ENCODE measurements around the gene ODF2L. TPM values are rescaled to one million over a fixed set of nuclear protein-coding genes. Genes with fewer than 3 reads are reported as not detected.

Gene ODF2L
- total RNA-seq: 14.3 and 18.9 TPM in 2 replicates

GRCh38 chr1:86395751-86396497 is at the start of gene ODF2L:
TSS of gene ODF2L (minus strand) at chr1:86396323. CDS start at chr1:86387027, 9,296 bp downstream.
- TF ChIP-seq CTCF (conservative IDR thresholded peaks at IDR 0.05; ENCODE audit: low read depth, low read length): no peak
- peak within 1 kb of the TSS; percentile 96 for H3K4me3 ChIP-seq (ENCODE audit: low read depth, low read length)
- DNase-seq (ENCODE audit: low read depth): no peak

- TF ChIP-seq CTCF (conservative IDR thresholded peaks at IDR 0.05; ENCODE audit: low read depth, low read length): no peak
- H3K4me3 ChIP-seq (ENCODE audit: low read depth, low read length): no peak overlapping the region
- DNase-seq (ENCODE audit: low read depth): no peak
Observed at GRCh38 chr1:86445919-86446318, 49.8 kb upstream of the ODF2L start.

- no peak for DNase-seq (ENCODE audit: low read depth)
- H3K4me3 ChIP-seq (ENCODE audit: low read depth, low read length): no peak overlapping the region
- TF ChIP-seq CTCF (conservative IDR thresholded peaks at IDR 0.05; ENCODE audit: low read depth, low read length): no peak
Observed at GRCh38 chr1:86441997-86442396, 45.9 kb upstream of the ODF2L start.

GRCh38 chr1:86441581-86441980 is 45.5 kb upstream of the ODF2L start:
- DNase-seq (ENCODE audit: low read depth): no peak
- no peak overlapping the region for H3K4me3 ChIP-seq (ENCODE audit: low read depth, low read length)
- no peak for TF ChIP-seq CTCF (conservative IDR thresholded peaks at IDR 0.05; ENCODE audit: low read depth, low read length)

- DNase-seq (ENCODE audit: low read depth): peak; percentile 18
- TF ChIP-seq CTCF (conservative IDR thresholded peaks at IDR 0.05; ENCODE audit: low read depth, low read length): no peak
- no peak overlapping the region for H3K4me3 ChIP-seq (ENCODE audit: low read depth, low read length)
Observed at GRCh38 chr1:86436041-86436440, 39.9 kb upstream of the ODF2L start.

- H3K4me3 ChIP-seq (ENCODE audit: low read depth, low read length): no peak overlapping the region
- no peak for TF ChIP-seq CTCF (conservative IDR thresholded peaks at IDR 0.05; ENCODE audit: low read depth, low read length)
- DNase-seq (ENCODE audit: low read depth): no peak
Observed at GRCh38 chr1:86435327-86435726, 39.2 kb upstream of the ODF2L start.

- no peak overlapping the region for H3K4me3 ChIP-seq (ENCODE audit: low read depth, low read length)
- no peak for DNase-seq (ENCODE audit: low read depth)
- TF ChIP-seq CTCF (conservative IDR thresholded peaks at IDR 0.05; ENCODE audit: low read depth, low read length): no peak
Observed at GRCh38 chr1:86434059-86434458, 37.9 kb upstream of the ODF2L start.

All from epithelial cell of proximal tubule (primary cell).